ENCODE measurements around the gene AMBRA1.

Gene AMBRA1

DNA sequence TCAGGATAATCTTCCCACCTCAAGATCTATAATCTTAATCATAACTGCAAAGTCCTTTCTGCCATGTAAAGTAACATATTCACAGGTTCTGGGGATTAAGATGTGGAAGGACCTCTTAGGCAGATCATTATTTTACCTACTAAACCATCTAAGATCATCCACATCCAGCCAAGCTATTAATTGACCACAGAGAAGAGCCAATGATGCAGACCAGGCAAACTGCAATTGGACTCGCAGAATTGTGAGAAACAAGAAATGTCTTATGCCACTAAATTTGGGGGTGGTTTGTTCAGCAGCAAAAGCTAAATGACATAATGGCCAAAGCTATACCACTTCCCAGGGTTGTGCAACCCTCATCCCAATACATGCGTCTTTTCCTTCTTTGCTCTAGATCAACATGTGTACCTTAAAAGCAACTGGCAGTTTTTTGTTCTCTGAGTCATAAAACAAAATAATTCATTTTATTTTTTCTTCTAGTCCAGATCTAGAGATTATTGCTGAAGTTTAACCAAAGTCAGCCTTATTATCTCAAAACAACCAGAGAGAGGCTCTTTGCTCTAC, 113.6 kb downstream of the AMBRA1 start:
- Histone ChIP-seq H3K27ac (ENCODE audit: low read depth, low read length) (no peak overlapping the region), H3K4me3 (ENCODE audit: low read length) (no peak overlapping the region), H3K27me3 (ENCODE audit: control insufficient read depth, insufficient read depth, low read length) (no peaks in the 10 kb centered on the region), H3K9ac (ENCODE audit: low read length) (no peak overlapping the region), H3K36me3 (ENCODE audit: control insufficient read depth, insufficient read depth, low read length) (no peaks in the 10 kb centered on the region), H3K4me1 (ENCODE audit: control insufficient read depth, insufficient read depth, low read length) (no peaks in the 10 kb centered on the region)

DNA sequence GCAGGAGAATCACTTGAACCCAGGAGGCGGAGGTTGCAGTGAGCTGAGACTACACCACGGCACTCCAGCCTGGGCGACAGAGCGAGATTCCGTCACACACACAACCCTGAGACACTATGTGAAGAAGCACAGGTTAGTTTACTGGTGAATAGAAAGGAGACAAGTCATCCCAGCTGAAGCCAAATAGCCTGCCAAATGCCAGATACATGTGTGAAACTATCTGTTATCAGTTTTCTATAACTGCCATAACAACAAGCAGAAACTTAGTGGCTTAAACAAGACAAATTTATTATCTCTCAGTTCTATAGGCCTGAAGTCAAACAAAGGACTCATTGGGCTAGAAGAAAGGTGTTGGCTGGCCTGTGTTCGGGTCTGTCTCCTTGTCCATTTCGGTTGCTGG, 114.2 kb downstream of the AMBRA1 start:
- Histone ChIP-seq H3K4me3 (ENCODE audit: low read length) (no peak overlapping the region), H3K27me3 (ENCODE audit: control insufficient read depth, insufficient read depth, low read length) (no peaks in the 10 kb centered on the region), H3K27ac (ENCODE audit: low read depth, low read length) (no peak overlapping the region), H3K9ac (ENCODE audit: low read length) (no peak overlapping the region), H3K36me3 (ENCODE audit: control insufficient read depth, insufficient read depth, low read length) (no peaks in the 10 kb centered on the region), H3K4me1 (ENCODE audit: control insufficient read depth, insufficient read depth, low read length) (no peaks in the 10 kb centered on the region)

DNA sequence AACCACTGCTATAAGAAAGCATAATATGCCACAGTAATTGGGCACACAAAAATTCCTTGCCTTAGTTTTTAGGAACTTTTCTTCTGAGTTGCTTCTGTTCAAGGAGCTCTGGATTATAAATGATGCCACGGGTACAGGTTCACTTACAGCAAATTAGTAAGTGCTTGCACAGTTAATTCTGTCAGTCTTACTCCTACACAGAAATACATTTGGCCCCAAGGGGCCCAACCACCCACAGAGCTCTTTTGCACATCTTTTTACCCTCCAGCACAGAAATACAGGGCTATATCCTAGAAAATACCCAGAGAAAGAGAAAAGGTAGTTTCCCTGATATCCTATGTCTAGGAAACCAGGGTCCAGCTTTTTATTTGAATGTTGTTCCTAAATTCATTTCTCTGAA, 115.6 kb downstream of the AMBRA1 start:
- H3K27me3 ChIP-seq (ENCODE audit: control insufficient read depth, insufficient read depth, low read length), result no peaks in the 10 kb centered on the region
- no peak overlapping the region for H3K27ac ChIP-seq (ENCODE audit: low read depth, low read length)
- no peak overlapping the region for H3K4me3 ChIP-seq (ENCODE audit: low read length)
- H3K36me3 ChIP-seq (ENCODE audit: control insufficient read depth, insufficient read depth, low read length), result no peaks in the 10 kb centered on the region
- no peaks in the 10 kb centered on the region for H3K4me1 ChIP-seq (ENCODE audit: control insufficient read depth, insufficient read depth, low read length)
- no peak overlapping the region for H3K9ac ChIP-seq (ENCODE audit: low read length)

DNA sequence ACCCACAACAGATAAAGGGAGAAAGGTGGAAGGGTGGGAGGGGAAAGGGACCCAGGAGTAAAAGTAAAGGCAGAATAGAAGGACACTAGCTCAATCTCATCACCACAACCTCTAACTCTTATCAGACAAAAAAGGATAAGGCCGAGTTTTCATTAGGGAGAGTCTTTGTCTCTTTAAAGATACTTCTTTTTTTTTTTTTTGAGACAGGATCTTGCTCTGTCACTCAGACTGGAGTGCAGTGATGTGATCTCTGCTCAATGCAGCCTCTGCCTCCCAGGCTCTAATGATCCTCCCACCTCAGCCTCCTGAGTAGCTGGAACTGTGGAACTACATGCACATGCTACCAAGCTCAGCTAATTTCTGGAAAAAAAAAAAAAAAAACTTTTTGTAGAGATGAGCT, 116.7 kb downstream of the AMBRA1 start:
- Histone ChIP-seq H3K36me3 (ENCODE audit: control insufficient read depth, insufficient read depth, low read length) (no peaks in the 10 kb centered on the region), H3K4me3 (ENCODE audit: low read length) (no peak overlapping the region), H3K4me1 (ENCODE audit: control insufficient read depth, insufficient read depth, low read length) (no peaks in the 10 kb centered on the region)

DNA sequence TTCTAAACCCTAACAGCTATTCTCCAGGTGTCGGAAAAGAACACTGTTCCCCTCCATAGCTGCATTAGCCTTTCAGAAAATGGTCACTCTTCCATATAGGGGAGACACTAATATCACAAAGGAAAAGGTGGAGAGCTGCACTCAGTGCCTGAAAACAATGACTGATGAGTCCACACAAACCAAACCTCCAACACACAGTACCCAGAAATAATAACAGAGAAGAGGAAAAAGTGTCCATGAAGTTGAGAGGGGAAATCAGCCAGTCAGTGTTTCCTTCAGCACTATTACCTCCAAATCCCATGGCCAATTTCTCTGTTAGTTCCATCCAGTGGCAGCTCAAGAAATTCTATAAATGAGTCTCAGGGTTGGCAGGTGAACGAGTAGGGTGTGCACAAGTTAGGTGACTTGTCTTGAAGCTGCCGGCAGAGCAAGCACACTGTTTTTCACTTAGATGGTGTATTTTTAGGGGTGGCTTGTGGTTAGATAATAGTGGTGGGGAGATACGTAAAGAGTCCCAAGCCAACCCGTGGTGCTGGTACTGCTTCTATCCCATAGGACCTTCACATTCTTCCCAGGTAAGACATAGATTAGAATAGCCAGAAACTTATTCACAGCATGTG, 117.8 kb downstream of the AMBRA1 start:
- H3K36me3 ChIP-seq (ENCODE audit: control insufficient read depth, insufficient read depth, low read length), result no peaks in the 10 kb centered on the region

More for the DNA sequence above, 116.7 kb downstream of the AMBRA1 start:
- Histone ChIP-seq H3K27ac (ENCODE audit: low read depth, low read length) (no peak overlapping the region), H3K27me3 (ENCODE audit: control insufficient read depth, insufficient read depth, low read length) (no peaks in the 10 kb centered on the region), H3K9ac (ENCODE audit: low read length) (no peak overlapping the region)

DNA sequence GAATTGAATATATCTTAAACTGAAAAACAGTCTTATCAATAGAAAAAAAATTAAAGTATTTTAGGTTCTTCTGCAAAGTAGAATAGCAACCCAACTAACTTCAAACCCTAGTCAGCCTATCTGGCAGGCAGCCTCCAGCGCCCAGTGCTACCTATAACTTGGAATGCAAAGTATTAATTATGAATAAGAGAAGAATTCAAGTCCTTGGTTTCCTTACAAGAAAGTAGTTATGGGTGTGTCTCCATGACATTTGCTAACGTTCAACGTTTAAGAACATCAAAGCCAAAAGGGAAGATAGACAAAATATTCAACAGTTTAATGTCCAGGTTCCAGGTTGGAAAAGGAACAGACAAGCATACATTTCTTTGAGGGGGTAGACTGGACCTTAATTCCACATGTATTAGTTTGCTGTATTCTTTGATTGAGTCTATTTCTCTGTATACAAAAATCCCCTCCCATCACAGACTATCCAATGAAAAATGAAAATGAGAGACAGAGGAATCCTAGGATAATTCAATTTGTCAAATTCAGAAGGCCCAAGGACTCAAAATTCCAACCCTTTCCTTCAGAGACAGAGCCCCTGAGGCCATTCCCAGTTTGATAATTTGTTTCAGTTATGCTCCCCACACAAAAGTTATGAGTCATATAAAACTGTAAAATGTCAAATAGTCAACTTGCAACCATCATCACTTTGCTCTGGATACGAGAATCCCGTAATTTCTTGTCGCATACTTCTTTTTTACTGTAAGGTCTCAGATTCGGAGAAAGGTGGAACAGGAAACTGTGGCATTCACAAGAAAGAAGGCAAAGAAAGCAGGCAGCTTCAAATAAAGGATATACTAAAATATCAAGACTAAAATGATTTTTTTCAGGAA, 118.5 kb downstream of the AMBRA1 start:
- Histone ChIP-seq H3K4me1 (ENCODE audit: control insufficient read depth, insufficient read depth, low read length) (no peaks in the 10 kb centered on the region), H3K9ac (ENCODE audit: low read length) (no peak overlapping the region), H3K27me3 (ENCODE audit: control insufficient read depth, insufficient read depth, low read length) (no peaks in the 10 kb centered on the region), H3K27ac (ENCODE audit: low read depth, low read length) (no peak overlapping the region), H3K4me3 (ENCODE audit: low read length) (no peak overlapping the region), H3K36me3 (ENCODE audit: control insufficient read depth, insufficient read depth, low read length) (no peaks in the 10 kb centered on the region)

More for the DNA sequence above, 117.8 kb downstream of the AMBRA1 start:
- no peak overlapping the region for H3K4me3 ChIP-seq (ENCODE audit: low read length)
- H3K9ac ChIP-seq (ENCODE audit: low read length), result no peak overlapping the region
- no peak overlapping the region for H3K27ac ChIP-seq (ENCODE audit: low read depth, low read length)
- no peaks in the 10 kb centered on the region for H3K27me3 ChIP-seq (ENCODE audit: control insufficient read depth, insufficient read depth, low read length)
- no peaks in the 10 kb centered on the region for H3K4me1 ChIP-seq (ENCODE audit: control insufficient read depth, insufficient read depth, low read length)

DNA sequence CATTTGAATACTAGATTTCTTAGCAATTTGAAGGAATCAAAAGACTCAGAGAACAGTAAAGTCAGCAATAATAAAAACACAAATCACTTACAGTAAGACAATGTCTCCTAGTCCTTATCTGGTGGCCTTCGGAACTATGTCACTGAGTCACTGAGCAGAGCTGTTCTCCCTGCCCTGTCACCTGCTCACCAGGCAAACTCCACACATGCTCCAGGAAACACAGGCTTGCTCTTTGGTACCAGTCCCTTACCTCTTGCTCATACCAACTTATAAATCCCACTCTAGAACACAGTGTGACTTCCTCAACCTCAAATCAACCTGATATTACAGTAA, 121.2 kb downstream of the AMBRA1 start:
- Histone ChIP-seq H3K4me1 (ENCODE audit: control insufficient read depth, insufficient read depth, low read length) (no peaks in the 10 kb centered on the region), H3K9ac (ENCODE audit: low read length) (no peak overlapping the region), H3K27ac (ENCODE audit: low read depth, low read length) (no peak overlapping the region), H3K4me3 (ENCODE audit: low read length) (no peak overlapping the region), H3K27me3 (ENCODE audit: control insufficient read depth, insufficient read depth, low read length) (no peaks in the 10 kb centered on the region), H3K36me3 (ENCODE audit: control insufficient read depth, insufficient read depth, low read length) (no peaks in the 10 kb centered on the region)

DNA sequence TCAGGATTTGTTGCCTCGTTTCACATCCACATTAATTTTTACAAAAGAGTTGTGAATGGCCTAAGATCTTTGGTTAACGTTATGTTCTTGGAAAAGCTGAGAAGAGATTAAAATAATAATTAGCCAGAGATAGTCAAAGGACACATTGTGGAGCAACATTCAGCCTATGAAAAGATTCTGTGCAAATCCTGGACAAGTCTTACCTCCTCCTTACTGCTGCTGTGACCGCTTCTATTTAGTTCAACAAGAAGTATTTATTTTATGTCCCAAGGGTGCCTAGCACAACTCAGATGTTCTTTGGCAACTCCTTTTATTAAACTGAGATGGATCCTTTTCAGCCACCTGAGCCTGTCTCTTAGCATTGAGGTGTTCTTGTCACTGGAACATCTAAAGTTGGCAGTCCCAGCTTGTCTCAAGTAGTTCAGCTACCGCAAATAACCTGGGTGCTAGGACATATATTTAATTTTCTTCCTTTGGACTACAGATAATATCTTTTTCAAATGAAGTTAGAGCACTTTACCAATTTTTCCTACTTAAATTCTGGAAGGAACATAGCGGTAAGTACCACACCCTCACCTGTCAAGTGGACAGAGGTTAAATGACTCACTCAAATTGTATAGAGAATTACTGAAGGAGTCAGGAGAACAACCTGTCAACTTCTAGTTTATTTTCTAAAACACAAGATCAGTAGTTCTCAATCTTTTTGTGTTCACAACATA, 121.7 kb downstream of the AMBRA1 start:
- Histone ChIP-seq H3K4me1 (ENCODE audit: control insufficient read depth, insufficient read depth, low read length) (no peaks in the 10 kb centered on the region), H3K4me3 (ENCODE audit: low read length) (no peak overlapping the region), H3K27me3 (ENCODE audit: control insufficient read depth, insufficient read depth, low read length) (no peaks in the 10 kb centered on the region), H3K9ac (ENCODE audit: low read length) (no peak overlapping the region), H3K36me3 (ENCODE audit: control insufficient read depth, insufficient read depth, low read length) (no peaks in the 10 kb centered on the region), H3K27ac (ENCODE audit: low read depth, low read length) (no peak overlapping the region)

DNA sequence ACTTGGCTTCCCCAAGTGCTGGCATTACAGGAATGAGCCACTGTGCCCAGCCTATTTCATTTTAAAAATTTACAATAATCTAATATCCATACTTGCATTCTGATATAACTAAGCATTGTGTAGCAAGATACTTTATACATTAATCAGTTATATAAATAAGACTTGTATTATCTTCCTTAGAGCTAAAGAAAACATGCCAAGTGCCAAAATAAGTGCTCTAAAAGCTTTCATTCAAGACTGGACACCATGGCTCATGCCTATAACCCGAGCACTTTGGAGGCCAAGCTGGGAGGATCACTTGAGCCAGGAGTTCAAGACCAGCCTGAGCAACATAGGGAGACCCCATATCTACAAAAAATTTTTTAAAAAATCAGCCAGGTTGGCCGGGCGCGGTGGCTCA, 123.9 kb downstream of the AMBRA1 start:
- Histone ChIP-seq H3K27me3 (ENCODE audit: control insufficient read depth, insufficient read depth, low read length) (no peaks in the 10 kb centered on the region), H3K4me3 (ENCODE audit: low read length) (no peak overlapping the region), H3K9ac (ENCODE audit: low read length) (no peak overlapping the region), H3K27ac (ENCODE audit: low read depth, low read length) (no peak overlapping the region), H3K36me3 (ENCODE audit: control insufficient read depth, insufficient read depth, low read length) (no peaks in the 10 kb centered on the region), H3K4me1 (ENCODE audit: control insufficient read depth, insufficient read depth, low read length) (no peaks in the 10 kb centered on the region)

DNA sequence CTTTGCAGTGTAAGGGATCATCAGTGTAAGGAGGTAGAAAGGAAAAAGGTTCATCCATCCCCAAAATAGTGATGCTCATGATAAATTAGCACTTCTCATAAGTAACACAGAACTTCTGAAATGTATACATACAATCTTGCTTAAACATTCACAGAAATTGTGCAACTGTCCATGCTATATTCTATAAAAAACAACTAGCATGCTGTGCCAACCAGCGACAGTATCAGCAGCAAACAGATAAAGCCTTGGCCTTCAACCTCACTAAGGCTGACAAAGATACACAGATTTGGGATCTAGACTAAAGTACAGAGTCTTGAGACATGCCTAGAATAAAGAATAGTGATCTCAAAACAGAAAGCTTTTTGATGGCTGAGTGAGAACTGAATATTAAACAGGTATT, 128.1 kb downstream of the AMBRA1 start:
- Histone ChIP-seq H3K27me3 (ENCODE audit: control insufficient read depth, insufficient read depth, low read length) (no peaks in the 10 kb centered on the region), H3K4me1 (ENCODE audit: control insufficient read depth, insufficient read depth, low read length) (no peaks in the 10 kb centered on the region), H3K4me3 (ENCODE audit: low read length) (no peak overlapping the region), H3K36me3 (ENCODE audit: control insufficient read depth, insufficient read depth, low read length) (no peaks in the 10 kb centered on the region), H3K27ac (ENCODE audit: low read depth, low read length) (no peak overlapping the region), H3K9ac (ENCODE audit: low read length) (no peak overlapping the region)

DNA sequence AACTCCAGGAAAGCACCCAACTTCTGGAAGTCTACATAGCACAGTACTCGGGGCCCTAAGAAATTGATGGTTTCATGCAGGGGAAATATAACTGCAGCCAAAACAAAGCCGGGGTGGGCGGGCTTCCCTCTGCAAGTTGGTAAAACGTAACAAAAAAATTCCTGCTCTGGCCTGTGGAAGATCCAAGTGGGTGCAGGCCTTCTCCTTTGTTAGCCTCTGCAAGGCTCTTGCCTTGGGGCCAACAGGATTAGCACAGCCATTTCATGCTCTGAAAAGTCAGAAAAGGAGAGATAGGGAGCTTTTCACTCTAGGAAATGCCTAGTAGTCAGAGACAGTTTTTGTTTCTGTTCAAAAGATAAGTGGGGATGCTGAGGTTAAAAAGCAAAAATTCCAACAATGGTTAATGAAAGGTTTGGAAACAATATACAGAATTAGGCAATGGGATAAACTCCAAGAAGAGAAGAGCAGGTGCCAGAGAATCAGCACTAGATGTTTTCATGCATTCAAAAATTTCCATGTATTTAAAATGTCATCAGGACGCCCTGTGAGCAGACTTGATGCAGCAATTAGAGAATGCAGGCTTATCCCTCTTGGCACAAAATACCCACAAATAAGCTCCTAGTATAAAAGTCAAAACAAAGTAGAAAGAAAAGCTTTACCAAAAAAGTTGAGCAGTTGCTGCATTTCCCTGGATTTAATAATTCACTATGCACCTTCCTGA, 130.0 kb downstream of the AMBRA1 start:
- H3K4me1 ChIP-seq (ENCODE audit: control insufficient read depth, insufficient read depth, low read length), result no peaks in the 10 kb centered on the region
- H3K9ac ChIP-seq (ENCODE audit: low read length), result no peak overlapping the region
- H3K36me3 ChIP-seq (ENCODE audit: control insufficient read depth, insufficient read depth, low read length), result no peaks in the 10 kb centered on the region
- no peaks in the 10 kb centered on the region for H3K27me3 ChIP-seq (ENCODE audit: control insufficient read depth, insufficient read depth, low read length)
- H3K4me3 ChIP-seq (ENCODE audit: low read length), result no peak overlapping the region
- no peak overlapping the region for H3K27ac ChIP-seq (ENCODE audit: low read depth, low read length)

DNA sequence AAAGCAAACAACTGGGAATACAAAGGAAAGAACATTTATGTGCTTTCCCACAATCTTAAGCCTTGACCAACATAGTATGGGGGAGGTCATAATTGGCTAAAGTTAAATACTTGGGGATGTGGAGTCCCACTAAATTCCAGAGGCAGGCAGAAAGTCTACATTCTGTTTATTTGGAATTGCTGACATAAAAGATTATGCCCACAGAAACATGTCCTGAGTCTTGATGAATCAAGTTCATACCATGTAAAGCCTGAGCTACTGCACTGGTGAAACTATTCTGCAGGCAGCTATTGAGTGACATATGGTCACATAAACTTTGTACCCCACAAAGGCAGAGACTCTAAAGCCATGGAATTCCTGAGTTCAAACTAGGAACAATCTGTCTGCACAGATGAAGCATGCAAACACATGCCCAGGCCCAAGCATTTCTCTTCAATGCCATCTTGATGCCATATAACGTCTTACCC, 132.3 kb downstream of the AMBRA1 start:
- no peak overlapping the region for H3K27ac ChIP-seq (ENCODE audit: low read depth, low read length)
- no peaks in the 10 kb centered on the region for H3K4me1 ChIP-seq (ENCODE audit: control insufficient read depth, insufficient read depth, low read length)
- no peaks in the 10 kb centered on the region for H3K36me3 ChIP-seq (ENCODE audit: control insufficient read depth, insufficient read depth, low read length)
- no peak overlapping the region for H3K4me3 ChIP-seq (ENCODE audit: low read length)
- H3K27me3 ChIP-seq (ENCODE audit: control insufficient read depth, insufficient read depth, low read length), result no peaks in the 10 kb centered on the region
- no peak overlapping the region for H3K9ac ChIP-seq (ENCODE audit: low read length)
